ENCODE results near the gene DBNDD2.

The DBNDD2 gene

GRCh38 chr20:45387274-45387673, 20.8 kb upstream of the DBNDD2 start:
- no peak for DNase-seq

- no peak for DNase-seq
These were observed 17.2 kb upstream of the DBNDD2 start for GRCh38 chr20:45390931-45391330.

DNA sequence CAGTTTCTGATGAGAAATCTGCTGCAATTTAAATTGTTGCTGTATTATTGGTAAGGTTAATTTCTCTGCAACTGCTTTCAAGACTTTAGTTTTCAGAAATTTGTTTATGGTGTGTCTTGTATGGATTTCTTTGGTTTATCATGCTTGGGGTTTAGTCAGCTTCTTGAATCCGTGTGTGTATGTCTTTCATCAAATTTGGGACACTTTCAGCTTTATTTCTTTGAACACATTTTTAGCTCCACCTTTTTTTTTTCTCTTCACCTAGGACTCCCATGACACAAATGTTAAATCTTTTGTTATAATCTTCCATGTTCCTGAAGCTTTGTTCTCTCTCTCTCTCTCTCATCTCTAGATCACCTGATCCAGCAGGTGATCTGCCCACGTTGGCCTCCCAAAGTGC, 16.5 kb upstream of the DBNDD2 start:
- no peak for DNase-seq

DNA sequence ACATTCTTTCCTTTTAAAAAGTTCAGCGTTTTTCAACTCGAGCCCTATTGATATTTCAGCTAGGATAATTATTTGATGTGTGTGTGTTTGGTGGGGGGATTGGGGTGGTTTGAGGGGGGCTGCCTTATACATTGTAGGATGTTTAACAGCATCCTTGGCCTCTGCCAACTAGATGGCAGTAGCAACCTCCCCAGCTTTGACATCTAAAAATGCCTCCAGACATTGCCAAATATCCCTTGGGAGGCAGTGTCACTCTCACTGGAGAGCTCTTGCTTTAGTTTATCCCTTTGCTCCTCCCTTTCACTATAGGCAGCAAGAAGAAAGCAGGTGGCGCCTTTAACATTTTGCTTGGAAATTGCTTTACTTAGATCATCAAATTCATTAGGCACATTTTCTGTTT, 15.4 kb upstream of the DBNDD2 start:
- DNase-seq = no peak

- DNase-seq = no peak
These were observed 13.6 kb upstream of the DBNDD2 start for GRCh38 chr20:45394221-45395113.

- no peak for DNase-seq
These were observed 13.0 kb upstream of the DBNDD2 start for GRCh38 chr20:45395114-45395415.

DNA sequence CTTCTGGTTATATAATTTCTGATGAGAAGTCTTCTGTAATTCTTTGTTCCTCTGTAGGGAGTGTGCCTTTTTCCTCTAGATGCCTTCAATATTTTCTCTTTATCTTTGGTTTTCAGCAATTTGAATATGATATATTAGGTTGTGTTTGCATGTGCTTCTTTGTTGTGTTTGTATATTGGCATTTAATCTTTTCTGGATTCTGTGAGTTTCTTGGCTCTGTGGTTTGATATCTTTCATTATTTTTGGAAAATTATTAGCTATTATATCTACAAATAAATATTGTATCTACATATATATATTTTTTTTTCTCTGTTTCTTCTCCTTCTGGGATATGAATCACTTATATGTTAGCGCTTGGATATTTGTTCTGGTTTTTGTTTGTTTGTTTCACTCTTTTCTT, 9.1 kb upstream of the DBNDD2 start:
- no peak for DNase-seq

GRCh38 chr20:45400346-45401031, 7.6 kb upstream of the DBNDD2 start:
- no peak for DNase-seq

GRCh38 chr20:45402946-45403345, 5.1 kb upstream of the DBNDD2 start:
- DNase-seq = no peak

DNA sequence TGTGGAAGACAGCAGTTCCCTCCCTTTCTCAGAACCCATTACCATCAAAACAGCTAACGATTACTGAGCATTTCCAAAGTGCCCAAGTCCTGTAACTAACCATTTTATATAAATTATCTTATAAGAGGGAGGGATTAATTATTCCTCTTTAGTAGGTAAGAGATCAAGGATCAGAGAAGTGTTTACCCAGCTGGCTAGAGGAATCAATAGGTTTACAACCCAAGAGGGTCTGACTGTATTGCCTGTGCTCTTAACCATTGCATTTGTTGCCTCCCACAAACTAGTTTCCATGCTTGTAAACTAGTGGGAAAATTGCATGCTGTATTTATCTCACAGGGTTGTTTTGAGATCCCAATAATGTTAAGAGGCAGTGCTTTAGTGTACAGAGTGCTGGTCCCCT, 3.7 kb upstream of the DBNDD2 start:
- DNase-seq = no peak

DNA sequence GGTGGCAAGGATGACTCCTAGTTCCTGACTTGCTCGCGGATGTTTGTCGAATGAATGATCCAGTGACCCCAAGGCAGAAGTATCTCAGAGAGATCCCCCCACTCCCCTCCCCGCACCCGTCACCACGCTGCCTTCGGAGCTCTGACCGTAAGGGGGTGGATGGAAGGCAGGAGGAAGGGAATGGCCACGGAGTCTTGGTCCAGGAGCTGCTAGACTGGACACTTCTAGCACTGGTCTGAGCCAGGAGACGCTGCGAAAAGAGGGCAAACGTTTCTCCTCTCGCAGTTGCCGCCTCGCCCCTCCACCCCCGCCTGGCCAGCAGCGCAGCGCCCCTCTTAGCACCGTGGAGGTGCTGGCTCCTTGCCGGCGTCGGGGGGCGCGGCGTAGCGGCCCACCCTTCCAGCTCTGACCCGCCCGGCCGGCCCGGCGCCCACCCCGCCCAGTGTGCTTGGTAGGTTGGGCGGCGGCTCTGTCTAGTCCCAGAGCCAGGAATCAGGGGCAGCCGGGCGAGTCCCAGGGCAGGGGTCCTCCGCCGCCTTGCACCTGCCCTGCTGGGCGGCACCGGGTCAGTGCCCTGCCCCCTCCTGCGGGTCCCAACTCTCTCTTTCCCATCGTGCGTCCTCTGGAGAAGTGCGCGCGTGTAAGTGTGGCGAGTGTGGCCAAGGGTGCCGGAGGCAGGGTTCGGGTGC, 2.4 kb upstream of the DBNDD2 start:
- DNase-seq = no peak

GRCh38 chr20:45406260-45407066, 1.6 kb upstream of the DBNDD2 start:
- no peak for DNase-seq

DNA sequence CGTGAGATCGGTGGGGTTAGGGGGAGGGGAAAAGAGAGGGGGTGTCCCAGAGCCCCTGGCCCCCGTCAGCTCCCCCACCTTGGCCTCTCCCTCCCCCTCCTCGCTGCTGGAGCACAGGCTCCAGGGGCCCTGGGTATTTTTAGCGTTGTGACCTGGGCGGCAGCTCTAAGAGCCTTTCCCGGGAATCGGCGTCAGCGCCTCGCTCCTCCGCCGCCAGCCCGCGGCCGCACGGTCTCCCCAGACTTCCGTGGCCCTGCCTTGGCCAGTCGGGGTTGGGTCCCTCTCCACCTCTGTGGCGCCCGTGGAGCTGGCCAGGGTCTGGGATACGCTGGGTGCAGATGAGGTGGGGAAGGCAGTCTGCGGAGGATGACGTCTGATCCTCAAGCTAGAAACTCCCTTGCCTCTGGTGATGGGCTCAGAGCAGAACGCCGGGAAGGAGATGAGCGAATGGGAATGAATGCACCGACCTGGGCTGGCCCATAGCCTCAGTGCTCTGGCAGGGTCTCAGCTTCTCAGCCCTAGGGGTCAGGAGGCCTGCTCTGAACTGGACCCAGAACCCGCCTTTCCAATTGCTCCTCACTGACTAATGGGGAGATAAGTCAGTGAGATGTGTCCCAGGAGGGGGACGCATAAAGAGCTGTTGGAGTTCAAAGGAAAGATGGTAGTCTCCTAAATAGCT, 883 bp upstream of the DBNDD2 start:
- no peak for DNase-seq

DNA sequence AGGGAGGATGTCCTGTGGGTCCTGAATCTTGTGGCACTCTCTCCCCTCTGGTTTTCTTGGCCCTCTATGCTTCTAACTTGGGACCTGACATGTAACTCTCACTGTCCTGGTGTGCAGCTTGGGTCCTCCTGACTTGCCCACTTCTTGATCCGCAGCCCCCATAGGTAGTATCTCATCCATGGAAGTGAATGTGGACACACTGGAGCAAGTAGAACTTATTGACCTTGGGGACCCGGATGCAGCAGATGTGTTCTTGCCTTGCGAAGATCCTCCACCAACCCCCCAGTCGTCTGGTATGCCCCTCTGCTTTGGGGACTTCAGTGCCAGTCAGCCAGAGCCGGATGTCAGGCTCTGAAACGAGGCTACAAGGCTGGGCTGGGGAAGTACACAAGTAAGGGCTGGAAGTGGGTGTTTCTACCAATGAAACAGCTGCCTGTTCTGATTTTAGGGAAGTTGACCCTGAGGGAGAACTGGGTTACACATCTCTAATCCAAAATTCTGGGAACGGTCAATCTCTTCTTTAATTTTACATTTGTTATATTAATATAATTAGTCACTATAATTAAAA, 641 bp downstream of the DBNDD2 start:
- no peak for DNase-seq

DNA sequence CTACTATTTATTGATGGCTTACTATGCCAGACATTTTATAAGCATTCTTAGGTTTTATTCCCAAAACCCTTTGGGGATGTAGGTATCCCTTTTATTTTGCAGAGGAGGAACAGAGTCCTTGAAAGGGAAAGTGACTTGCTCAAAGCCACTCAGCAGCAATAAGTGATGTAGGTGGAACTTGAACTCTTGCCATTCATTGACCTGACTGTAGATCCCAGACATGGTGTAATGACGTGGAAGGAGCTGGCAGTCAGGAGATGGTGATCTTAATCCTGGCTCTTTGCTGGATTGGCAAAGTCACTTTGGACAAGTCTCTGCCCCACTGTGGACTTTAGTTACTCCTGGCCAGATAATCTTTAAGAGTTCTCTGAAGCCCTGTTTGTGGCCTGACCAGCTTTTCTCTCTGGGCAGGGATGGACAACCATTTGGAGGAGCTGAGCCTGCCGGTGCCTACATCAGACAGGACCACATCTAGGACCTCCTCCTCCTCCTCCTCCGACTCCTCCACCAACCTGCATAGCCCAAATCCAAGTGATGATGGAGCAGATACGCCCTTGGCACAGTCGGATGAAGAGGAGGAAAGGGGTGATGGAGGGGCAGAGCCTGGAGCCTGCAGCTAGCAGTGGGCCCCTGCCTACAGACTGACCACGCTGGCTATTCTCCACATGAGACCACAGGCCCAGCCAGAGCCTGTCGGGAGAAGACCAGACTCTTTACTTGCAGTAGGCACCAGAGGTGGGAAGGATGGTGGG, 1.6 kb downstream of the DBNDD2 start:
- no peak for DNase-seq

GRCh38 chr20:45410887-45411286, 2.8 kb downstream of the DBNDD2 start:
- no peak for DNase-seq

GRCh38 chr20:45412653-45413052, 4.6 kb downstream of the DBNDD2 start:
- DNase-seq = no peak

DNA sequence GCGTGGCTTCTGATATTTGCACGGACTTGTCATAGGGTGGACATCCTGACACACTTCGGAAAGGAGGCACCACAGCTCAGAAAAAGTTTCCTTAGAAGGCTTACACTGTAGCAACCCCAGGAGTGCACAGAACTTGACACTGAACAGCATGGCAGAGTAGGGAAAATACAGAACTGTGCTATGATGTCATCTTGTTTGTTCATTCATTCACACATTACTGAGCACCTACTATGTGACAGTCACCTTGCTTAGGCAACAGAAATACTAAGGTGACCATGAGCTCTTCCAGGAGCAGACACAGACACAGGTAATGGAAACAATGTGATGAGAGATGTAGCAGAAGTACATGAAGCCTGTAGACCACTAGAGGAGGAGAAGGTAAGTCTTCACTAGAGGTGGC, 5.4 kb downstream of the DBNDD2 start:
- DNase-seq = no peak

- DNase-seq = no peak
These were observed 7.9 kb downstream of the DBNDD2 start, which contains the start of gene PIGT for GRCh38 chr20:45415822-45416637. TSS of gene PIGT (plus strand) at chr20:45416141. CDS start at chr20:45416157, 16 bp downstream.

- no peak for DNase-seq
These were observed 8.8 kb downstream of the DBNDD2 start for GRCh38 chr20:45416917-45417316.

Measured in NCI-H2107 (cell line).